Lower leg skin (tissue), 3 donors: Measurements from ENCODE around the gene USP49.

Experiments
- POLR2A ChIP-seq, 2 donors: fragments of 450-650 bp; IDR thresholded peaks; one replicate each; pipeline ENCODE4 v1.6.1; 2016 to 2017; ENCODE audit warnings: antibody characterized with exemption in 2 of 2, mild to moderate bottlenecking in 1 of 2, moderate library complexity in 1 of 2
- TF ChIP-seq, protein P1 (sequence below), 3 donors: fragments of 450-650 bp; IDR thresholded peaks; one replicate each; pipeline ENCODE4 v1.5.1; 2016; ENCODE audit warnings: antibody characterized with exemption in 3 of 3, mild to moderate bottlenecking in 3 of 3, moderate library complexity in 2 of 3

DNA sequence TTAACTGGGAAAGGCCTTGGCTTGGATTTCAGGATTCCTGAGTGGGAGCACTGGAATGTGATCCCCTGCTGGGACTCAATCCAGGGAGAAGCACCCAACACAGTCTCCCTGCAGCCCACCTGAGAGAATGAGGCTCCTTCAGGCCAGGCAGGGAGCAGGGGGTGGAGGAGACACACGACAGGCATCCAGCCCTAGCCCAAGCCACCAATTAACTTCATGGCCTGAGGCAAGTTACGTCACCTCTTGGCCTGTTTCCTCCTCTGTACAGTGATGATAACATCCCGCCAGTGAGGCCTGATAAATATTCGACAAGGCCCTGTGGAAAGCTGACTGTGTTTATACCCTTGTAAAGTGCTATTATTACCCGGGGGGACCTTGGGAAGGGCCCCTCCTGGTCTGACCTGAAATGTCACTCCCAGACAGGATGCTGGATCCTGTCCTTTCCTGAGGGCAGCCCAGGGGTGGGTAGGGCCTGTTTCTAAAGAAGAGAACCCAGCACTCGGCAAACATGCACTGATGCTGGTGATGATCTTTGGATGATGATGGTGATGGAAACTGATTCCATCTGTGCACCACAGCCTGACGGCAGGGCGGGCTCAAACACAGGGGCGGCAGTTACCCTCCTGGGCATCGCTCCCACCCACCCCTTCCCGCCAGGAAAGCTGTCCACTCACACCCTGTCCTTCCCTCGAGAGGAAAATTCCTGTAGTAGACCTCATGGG, 127.9 kb downstream of the USP49 start:
- TF ChIP-seq POLR2A (IDR thresholded peaks at IDR 0.05): no peak
- TF ChIP-seq, protein P1, sequence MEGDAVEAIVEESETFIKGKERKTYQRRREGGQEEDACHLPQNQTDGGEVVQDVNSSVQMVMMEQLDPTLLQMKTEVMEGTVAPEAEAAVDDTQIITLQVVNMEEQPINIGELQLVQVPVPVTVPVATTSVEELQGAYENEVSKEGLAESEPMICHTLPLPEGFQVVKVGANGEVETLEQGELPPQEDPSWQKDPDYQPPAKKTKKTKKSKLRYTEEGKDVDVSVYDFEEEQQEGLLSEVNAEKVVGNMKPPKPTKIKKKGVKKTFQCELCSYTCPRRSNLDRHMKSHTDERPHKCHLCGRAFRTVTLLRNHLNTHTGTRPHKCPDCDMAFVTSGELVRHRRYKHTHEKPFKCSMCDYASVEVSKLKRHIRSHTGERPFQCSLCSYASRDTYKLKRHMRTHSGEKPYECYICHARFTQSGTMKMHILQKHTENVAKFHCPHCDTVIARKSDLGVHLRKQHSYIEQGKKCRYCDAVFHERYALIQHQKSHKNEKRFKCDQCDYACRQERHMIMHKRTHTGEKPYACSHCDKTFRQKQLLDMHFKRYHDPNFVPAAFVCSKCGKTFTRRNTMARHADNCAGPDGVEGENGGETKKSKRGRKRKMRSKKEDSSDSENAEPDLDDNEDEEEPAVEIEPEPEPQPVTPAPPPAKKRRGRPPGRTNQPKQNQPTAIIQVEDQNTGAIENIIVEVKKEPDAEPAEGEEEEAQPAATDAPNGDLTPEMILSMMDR (IDR thresholded peaks at IDR 0.05): no peak
